Tibial nerve (tissue), 4 donors: ENCODE data around the gene ARMH3. TPM values are rescaled to one million over a fixed set of nuclear protein-coding genes. Genes with fewer than 3 reads are reported as not detected.

Experiments
- DNase-seq, 2 donors: peaks; one replicate each; pipeline ENCODE4 v3.0.0-alpha.2; 2019; ENCODE audit warnings: low spot score in 2 of 2
- H3K27ac ChIP-seq, 4 donors: fragments of 200-600 bp; sonication (generic) in 3 of 4; one replicate each; pipeline ENCODE4 v1.5.1; 2017 to 2019; ENCODE audit warnings: mild to moderate bottlenecking in 1 of 4
- H3K27me3 ChIP-seq, 2 donors: fragments of 200-600 bp; sonication (generic) in 1 of 2; one replicate each; pipeline versions ENCODE4 v1.5.1 to v1.6.0; 2017 to 2019
- H3K36me3 ChIP-seq, 3 donors: fragments of 200-600 bp; sonication (generic); one replicate each; pipeline ENCODE4 v1.5.1; 2018 to 2019
- H3K4me1 ChIP-seq, 4 donors: fragments of 200-600 bp; sonication (generic) in 3 of 4; one replicate each; pipeline ENCODE4 v1.5.1; 2017 to 2019
- H3K4me3 ChIP-seq, 4 donors: fragments of 200-600 bp; sonication (generic) in 3 of 4; one replicate each; pipeline ENCODE4 v1.5.1; 2017 to 2019; ENCODE audit warnings: mild to moderate bottlenecking in 1 of 4, moderate library complexity in 1 of 4
- H3K9me3 ChIP-seq, 4 donors: fragments of 200-600 bp; sonication (generic) in 3 of 4; one replicate each; pipeline ENCODE4 v1.5.1; 2017 to 2019
- CTCF ChIP-seq, 5 experiments: fragments of 200-600 bp in 3 of 5; fragments of 450-650 bp in 2 of 5; sonication (generic) in 3 of 5; IDR thresholded peaks; one replicate each; pipeline ENCODE4 v1.5.1; 2016 to 2019; ENCODE audit warnings: antibody characterized with exemption in 5 of 5, mild to moderate bottlenecking in 3 of 5, moderate library complexity in 2 of 5
- EP300 ChIP-seq, 2 donors: sonication (generic); formaldehyde crosslinking; IDR thresholded peaks; one replicate each; pipeline ENCODE4 v1.6.1; 2017; ENCODE audit warnings: antibody characterized with exemption in 2 of 2, mild to moderate bottlenecking in 1 of 2
- POLR2A ChIP-seq, 2 donors: fragments of 450-650 bp; IDR thresholded peaks; one replicate each; pipeline ENCODE4 v1.6.1; 2017; ENCODE audit warnings: antibody characterized with exemption in 2 of 2, mild to moderate bottlenecking in 2 of 2, moderate library complexity in 2 of 2
- WGBS, 2 donors: methylation state at CpG; one replicate each; pipeline ENCODE4 v1.1.5; 2018; 5-methylcytosine and 5-hydroxymethylcytosine counted together
- total RNA-seq, 4 donors: library from RNA; depleted of rRNA; stranded (reverse); fragments of >200 nt; gene quantifications; one replicate each; pipeline ENCODE4 v1.1.0, GENCODE V29; 2016

Gene ARMH3
- total RNA-seq, 4 donors from 2014 or later = 16.9 to 19.5 (median 18.5) TPM

- Histone ChIP-seq H3K36me3 (peaks cover 0 to 4% (median 0%) of the 10 kb centered on the region in 3 donors), H3K4me3 (no peak overlapping the region), H3K27me3 (no peaks in the 10 kb centered on the region), H3K4me1 (peaks cover 0 to 26% (median 3%) of the 10 kb centered on the region in 4 donors), H3K27ac (peak overlapping the region in 1 of 4 donors; percentile 3), H3K9me3 (no peaks in the 10 kb centered on the region)
- DNase-seq = no peak
- no peak for TF ChIP-seq POLR2A (IDR thresholded peaks at IDR 0.05)
- TF ChIP-seq EP300 (IDR thresholded peaks at IDR 0.05) = no peak
- no peak for TF ChIP-seq CTCF (IDR thresholded peaks at IDR 0.05)
- WGBS, 2 donors = 67 to 70% methylated on average over 3 of the region's 3 CpGs
Observed at GRCh38 chr10:101939729-101940128, 116.2 kb downstream of the ARMH3 start.

- TF ChIP-seq EP300 (IDR thresholded peaks at IDR 0.05) (no peak), CTCF (IDR thresholded peaks at IDR 0.05) (no peak), POLR2A (IDR thresholded peaks at IDR 0.05) (no peak)
- peaks cover 0 to 26% (median 3%) of the 10 kb centered on the region in 4 donors for H3K4me1 ChIP-seq
- 38 to 44% methylated on average over 3 of the region's 3 CpGs for WGBS, 2 donors
- peak overlapping the region in 2 of 4 donors; percentile 3 to 10 for H3K27ac ChIP-seq
- no peak for DNase-seq
- H3K9me3 ChIP-seq = no peaks in the 10 kb centered on the region
- no peaks in the 10 kb centered on the region for H3K27me3 ChIP-seq
- H3K36me3 ChIP-seq = no peaks in the 10 kb centered on the region
- no peak overlapping the region for H3K4me3 ChIP-seq
Observed at GRCh38 chr10:101939008-101939648, 116.8 kb downstream of the ARMH3 start.

- H3K27ac ChIP-seq = peak overlapping the region in 1 of 4 donors; percentile 10
- H3K27me3 ChIP-seq = no peaks in the 10 kb centered on the region
- H3K4me3 ChIP-seq = no peak overlapping the region
- no peaks in the 10 kb centered on the region for H3K9me3 ChIP-seq
- peaks cover 0 to 26% (median 3%) of the 10 kb centered on the region in 4 donors for H3K4me1 ChIP-seq
- no peak for DNase-seq
- no peaks in the 10 kb centered on the region for H3K36me3 ChIP-seq
- TF ChIP-seq POLR2A (IDR thresholded peaks at IDR 0.05) = no peak
- TF ChIP-seq EP300 (IDR thresholded peaks at IDR 0.05) = no peak
- TF ChIP-seq CTCF (IDR thresholded peaks at IDR 0.05) = no peak
- WGBS, 2 donors = 73% methylated on average over 3 of the region's 3 CpGs
Observed at GRCh38 chr10:101938305-101939007, 117.5 kb downstream of the ARMH3 start.

GRCh38 chr10:101935431-101935830, 120.5 kb downstream of the ARMH3 start:
- Histone ChIP-seq H3K4me1 (peaks cover 0 to 26% (median 3%) of the 10 kb centered on the region in 4 donors), H3K27ac (no peak overlapping the region), H3K4me3 (no peak overlapping the region), H3K9me3 (no peaks in the 10 kb centered on the region), H3K27me3 (no peaks in the 10 kb centered on the region), H3K36me3 (no peaks in the 10 kb centered on the region)
- WGBS, 2 donors = 87 to 92% methylated on average over 2 of the region's 2 CpGs
- DNase-seq = no peak
- TF ChIP-seq EP300 (IDR thresholded peaks at IDR 0.05) (no peak), POLR2A (IDR thresholded peaks at IDR 0.05) (no peak), CTCF (IDR thresholded peaks at IDR 0.05) (no peak)

GRCh38 chr10:101934686-101935305, 121.2 kb downstream of the ARMH3 start:
- Histone ChIP-seq H3K4me3 (no peak overlapping the region), H3K9me3 (no peaks in the 10 kb centered on the region), H3K27me3 (no peaks in the 10 kb centered on the region), H3K36me3 (no peaks in the 10 kb centered on the region), H3K4me1 (peaks cover 0 to 23% (median 3%) of the 10 kb centered on the region in 4 donors), H3K27ac (no peak overlapping the region)
- no peak for DNase-seq
- 59 to 60% methylated on average over 3 of the region's 3 CpGs for WGBS, 2 donors
- TF ChIP-seq POLR2A (IDR thresholded peaks at IDR 0.05) (no peak), CTCF (IDR thresholded peaks at IDR 0.05) (no peak), EP300 (IDR thresholded peaks at IDR 0.05) (no peak)
